OCI-LY7 (cell line): ENCODE measurements around the gene KSR1.

ENCODE experiments used
- CTCF ChIP-seq: fragments of 200-600 bp; sonication (generic); conservative IDR thresholded peaks from 2 replicates; pipeline ENCODE4 v1.5.1; 2014; ENCODE audit warnings: mild to moderate bottlenecking, antibody characterized with exemption, low read length, moderate library complexity, mixed read lengths
- EZH2phosphoT487 ChIP-seq: fragments of 200-600 bp; sonication (generic); IDR thresholded peaks from 2 replicates; pipeline ENCODE4 v1.6.1; 2018; ENCODE audit warnings: low read depth, borderline replicate concordance, mild to moderate bottlenecking, mixed run types, antibody characterized with exemption, low read length, moderate library complexity, mixed read lengths

DNA sequence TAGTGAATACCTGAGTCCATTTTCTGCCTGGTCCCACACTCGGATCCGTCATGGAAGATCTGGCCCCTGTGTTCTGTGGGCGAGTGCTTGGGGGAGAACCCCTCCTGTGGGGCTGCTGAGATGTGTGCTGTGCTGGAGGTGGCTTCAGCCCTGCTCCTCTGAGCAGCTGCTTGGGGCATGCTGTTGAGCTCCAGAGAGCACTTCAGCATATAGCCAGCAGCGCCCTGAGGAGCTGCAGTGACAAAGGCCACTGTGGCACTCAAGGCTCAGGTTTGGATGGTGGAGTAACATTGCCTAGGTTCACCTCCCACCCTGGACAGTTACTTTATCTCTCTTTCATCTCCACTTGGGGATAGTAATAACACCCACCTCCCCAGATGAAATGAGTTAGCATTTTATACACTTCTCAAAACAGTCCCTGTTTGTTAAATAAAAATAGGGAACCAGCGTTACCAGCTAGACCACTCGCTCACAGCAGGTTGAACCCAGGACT lies 75.3 kb downstream of the KSR1 start:
- no peak for TF ChIP-seq EZH2phosphoT487
- no peak for TF ChIP-seq CTCF
